ENCODE results near the gene TEX29. TPM values are rescaled to one million over a fixed set of nuclear protein-coding genes. Genes with fewer than 3 reads are reported as not detected.

TEX29 gene
- total and polyA plus RNA-seq, 2 of the 4 experiments (the other 2 are of a cell fraction), result 0.46 TPM; not detected in 1

GRCh38 chr13:111393221-111393790, 72.9 kb downstream of the TEX29 start:
- H3K27me3 ChIP-seq (ENCODE audit: control insufficient read depth, insufficient read depth, low read length), result no peaks in the 10 kb centered on the region; the same call in 1 of the 2 replicates
- no peaks in the 10 kb centered on the region for H3K4me1 ChIP-seq (ENCODE audit: control insufficient read depth, insufficient read depth, low read length)
- no peak overlapping the region for H4K8ac ChIP-seq (ENCODE audit: low read depth in 2 of 2, low read length in 2 of 2)
- BruUV-seq (replicated peaks), result no TSS peak
- no peak overlapping the region for H3K4ac ChIP-seq (ENCODE audit: low read depth, low read length)
- no peaks in the 10 kb centered on the region for H3K36me3 ChIP-seq (ENCODE audit: control insufficient read depth, insufficient read depth, low read length)
- no peaks in the 10 kb centered on the region for H3K9me3 ChIP-seq (ENCODE audit: control insufficient read depth, insufficient read depth, low read length)
- ChIA-PET POLR2A (ENCODE audit: unreplicated experiment) (no interaction called here), CTCF (interaction anchor here (0.9 kb wide), 1 partner anchor 36 kb away, joined by 4 read pairs; no protein-coding TSS in a partner anchor)
- H2BK5ac ChIP-seq (ENCODE audit: low read depth, low read length, poor library complexity, severe bottlenecking), result no peak overlapping the region
- H2AK9ac ChIP-seq (replicated peaks; ENCODE audit: low read depth, low read length, poor library complexity), result no peak overlapping the region
- no peak overlapping the region for H2AK5ac ChIP-seq (ENCODE audit: low read depth, low read length)
- no peak overlapping the region for H2BK15ac ChIP-seq (ENCODE audit: low read depth, low read length)
- in situ Hi-C loops (cut with MboI; ENCODE audit: low sequenced_read_pairs), result no loop called here
- H3K79me1 ChIP-seq (ENCODE audit: low read depth in 1 of 2, low read length in 2 of 2), result no peaks in the 10 kb centered on the region
- no peak overlapping the region for H3K23ac ChIP-seq (ENCODE audit: low read depth, low read length)
- 37% methylated on average over 3 of the region's 8 CpGs; no CpG with 5 or more reads in 1 of the 2 experiments for WGBS, 2 experiments (ENCODE audit: extremely low coverage in 2 of 2, insufficient read length in 1 of 2)
- H3K56ac ChIP-seq (ENCODE audit: extremely low read depth, insufficient read depth, low read length), result no peak overlapping the region
- H3K14ac ChIP-seq (replicated peaks; ENCODE audit: low read depth, low read length), result no peak overlapping the region
- no peak overlapping the region for H3K9ac ChIP-seq (ENCODE audit: low read depth, low read length)
- no peak overlapping the region for H3K18ac ChIP-seq (ENCODE audit: low read depth, low read length)
- H3K4me2 ChIP-seq (ENCODE audit: low read depth, low read length), result no peak overlapping the region
- no peak overlapping the region for H3K27ac ChIP-seq (ENCODE audit: insufficient read depth, low read length)
- no peak overlapping the region for H4K91ac ChIP-seq (ENCODE audit: insufficient read depth, low read depth, low read length)
- intact Hi-C loops (cut with micrococcal nuclease), result no loop called here
- no peak overlapping the region for H2BK20ac ChIP-seq (ENCODE audit: low read depth, low read length)
- H2AFZ ChIP-seq (replicated peaks; ENCODE audit: low read length, poor library complexity), result no peak overlapping the region
- H3K4me3 ChIP-seq (ENCODE audit: insufficient read depth, low read depth, low read length), result no peak overlapping the region
- no peaks in the 10 kb centered on the region for H4K20me1 ChIP-seq (ENCODE audit: insufficient read depth, low read length)
- DNase-seq (no peak), ATAC-seq (ENCODE audit: low read depth) (no peak)
- no peak overlapping the region for H2BK120ac ChIP-seq (ENCODE audit: low read depth, low read length)
- no peak overlapping the region for H4K5ac ChIP-seq (ENCODE audit: low read depth, low read length)
- no peak for TF ChIP-seq ELK1 (IDR thresholded peaks at IDR 0.05; ENCODE audit: borderline replicate concordance, low read depth, low read length)
- no peak for TF ChIP-seq CTCF (conservative IDR thresholded peaks at IDR 0.05; ENCODE audit: low read depth, low read length)
- TF ChIP-seq MXI1 (IDR thresholded peaks at IDR 0.05; ENCODE audit: borderline replicate concordance, low read depth, low read length), result no peak
- dilution Hi-C loops (cut with HindIII; ENCODE audit: low sequenced_read_pairs, unreplicated experiment), result no loop called here
- no peaks in the 10 kb centered on the region for H3K9me1 ChIP-seq (ENCODE audit: insufficient read depth, low read length)

Other genes starting within 250 kb of the TEX29 start
- gene ARHGEF7, start 205.3 kb upstream of the TEX29 start, total RNA-seq (2012; rRNA removed), result 44.4 and 59.0 TPM in 2 replicates
- 32.9 and 33.6 TPM in 2 replicates for gene ARHGEF7, start 205.3 kb upstream of the TEX29 start, polyA plus RNA-seq (2012; rRNA removed)

Data from IMR-90 (cell line).